Neural cell (in vitro differentiated cells): ENCODE data around the gene RTN4RL1.

Source experiments
- CTCF ChIP-seq: fragments of 450-650 bp; IDR thresholded peaks from 2 replicates; pipeline ENCODE4 v1.5.1; 2014; ENCODE audit warnings: antibody characterized with exemption, mild to moderate bottlenecking, moderate library complexity; ENCODE audit not compliant: poor library complexity, severe bottlenecking
- EP300 ChIP-seq: fragments of 450-650 bp; conservative IDR thresholded peaks from 2 replicates; pipeline ENCODE4 v1.6.1; 2014; ENCODE audit warnings: antibody characterized with exemption, mild to moderate bottlenecking, moderate library complexity; ENCODE audit not compliant: poor library complexity, severe bottlenecking

GRCh38 chr17:1919201-1919600 lies 105.9 kb downstream of the RTN4RL1 start:
- TF ChIP-seq CTCF: no peak
- no peak for TF ChIP-seq EP300
